ENCODE data around the gene EPB41L5.

The EPB41L5 gene

GRCh38 chr2:120227111-120227991, 214.5 kb downstream of the EPB41L5 start:
- DNase-seq, result no peak

DNA sequence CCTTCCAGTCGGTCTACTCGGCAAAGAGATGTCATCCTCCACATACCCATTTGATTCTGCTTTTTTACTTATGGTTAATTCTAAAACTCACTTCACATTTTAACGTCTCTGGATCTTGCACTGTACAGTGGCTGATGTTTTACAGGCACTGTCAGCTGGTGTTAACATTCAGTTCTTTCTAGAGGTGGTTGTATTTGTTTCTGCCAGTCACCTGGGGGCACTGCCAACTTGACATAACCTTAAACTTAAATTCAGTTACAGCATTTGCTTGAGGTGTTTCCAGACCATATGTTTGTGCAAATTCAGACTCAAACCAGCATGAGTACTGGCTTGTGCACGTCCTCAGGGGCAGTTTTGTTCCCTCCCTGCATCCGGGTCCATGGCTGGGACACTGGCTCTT, 215.6 kb downstream of the EPB41L5 start:
- DNase-seq, result no peak
